ENCODE measurements around the gene HDAC7. TPM values are rescaled to one million over a fixed set of nuclear protein-coding genes. Genes with fewer than 3 reads are reported as not detected.
A peak's percentile ranks its signal among the peaks of the same experiment; 100 is the strongest.

Gene HDAC7
- total RNA-seq, 4 donors from 2014 or later = 55.9 to 96.5 (median 59.4) TPM

DNA sequence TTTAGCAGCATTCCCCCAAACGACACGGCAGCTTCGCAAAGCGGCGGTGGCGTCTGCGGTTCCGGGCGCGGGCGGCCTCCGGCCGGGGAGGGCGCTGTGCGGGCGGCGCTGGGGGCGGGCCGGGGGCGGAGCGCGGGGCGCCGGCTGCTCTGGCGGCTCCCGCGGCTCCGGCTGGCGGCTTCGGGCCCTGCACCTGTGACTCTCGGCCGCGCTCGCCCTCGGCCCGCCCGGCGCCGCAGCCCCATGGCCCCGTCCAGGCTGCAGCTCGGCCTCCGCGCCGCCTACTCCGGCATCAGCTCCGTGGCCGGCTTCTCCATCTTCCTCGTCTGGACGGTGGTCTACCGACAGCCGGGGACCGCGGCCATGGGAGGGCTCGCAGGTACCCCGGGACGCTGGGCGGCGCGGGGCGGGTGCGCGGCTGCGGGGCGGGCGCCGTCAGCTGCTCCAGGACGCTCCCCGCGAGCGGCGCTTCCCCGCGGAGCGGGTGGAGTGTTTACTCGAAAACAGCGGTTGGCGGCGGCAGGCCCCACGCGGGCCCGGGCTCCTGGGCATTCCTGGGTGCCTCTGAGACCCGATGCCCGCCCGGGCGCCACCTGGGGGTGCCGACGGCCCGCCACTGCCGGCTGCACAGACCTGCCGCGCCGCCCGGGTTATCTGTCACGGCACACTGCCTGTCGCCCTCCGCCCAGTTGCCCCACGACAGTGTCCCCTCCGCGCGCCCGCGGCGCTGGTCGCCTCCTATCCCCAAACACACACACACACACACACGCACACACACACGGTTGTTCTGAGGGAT is 46.4 kb downstream of the HDAC7 start, which contains the start of gene SLC48A1:
Gene SLC48A1 (plus strand): TSS at position 177 of the 796 bp plus-strand sequence. CDS start 67 bp downstream, at position 244.
- Histone ChIP-seq H3K27me3 (no peaks in the 10 kb centered on the region), H3K4me1 (peaks cover 10 to 69% (median 39%) of the 10 kb centered on the region in 3 donors)
- WGBS, 2 donors (ENCODE audit: low coverage in 1 of 2) = no CpG with 5 or more reads among the region's 106 CpGs

GRCh38 chr12:47772738-47773061 is 47.0 kb downstream of the HDAC7 start:
- no peak for TF ChIP-seq POLR2A (IDR thresholded peaks at IDR 0.05)
- no peak for TF ChIP-seq POLR2AphosphoS5 (IDR thresholded peaks at IDR 0.05)
- TF ChIP-seq, protein P1, sequence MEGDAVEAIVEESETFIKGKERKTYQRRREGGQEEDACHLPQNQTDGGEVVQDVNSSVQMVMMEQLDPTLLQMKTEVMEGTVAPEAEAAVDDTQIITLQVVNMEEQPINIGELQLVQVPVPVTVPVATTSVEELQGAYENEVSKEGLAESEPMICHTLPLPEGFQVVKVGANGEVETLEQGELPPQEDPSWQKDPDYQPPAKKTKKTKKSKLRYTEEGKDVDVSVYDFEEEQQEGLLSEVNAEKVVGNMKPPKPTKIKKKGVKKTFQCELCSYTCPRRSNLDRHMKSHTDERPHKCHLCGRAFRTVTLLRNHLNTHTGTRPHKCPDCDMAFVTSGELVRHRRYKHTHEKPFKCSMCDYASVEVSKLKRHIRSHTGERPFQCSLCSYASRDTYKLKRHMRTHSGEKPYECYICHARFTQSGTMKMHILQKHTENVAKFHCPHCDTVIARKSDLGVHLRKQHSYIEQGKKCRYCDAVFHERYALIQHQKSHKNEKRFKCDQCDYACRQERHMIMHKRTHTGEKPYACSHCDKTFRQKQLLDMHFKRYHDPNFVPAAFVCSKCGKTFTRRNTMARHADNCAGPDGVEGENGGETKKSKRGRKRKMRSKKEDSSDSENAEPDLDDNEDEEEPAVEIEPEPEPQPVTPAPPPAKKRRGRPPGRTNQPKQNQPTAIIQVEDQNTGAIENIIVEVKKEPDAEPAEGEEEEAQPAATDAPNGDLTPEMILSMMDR (IDR thresholded peaks at IDR 0.05) = no peak
- no peak for TF ChIP-seq EP300 (IDR thresholded peaks at IDR 0.05)
- Histone ChIP-seq H3K9me3 (no peaks in the 10 kb centered on the region), H3K4me1 (peaks cover 10 to 64% (median 33%) of the 10 kb centered on the region in 3 donors), H3K27me3 (peaks cover 6% of the 10 kb centered on the region), H3K36me3 (no peaks in the 10 kb centered on the region), H3K27ac (peak overlapping the region in 3 of 4 donors; percentile 87 to 91 (median 91)), H3K4me3 (peak overlapping the region; percentile 95 to 97)
- WGBS, 2 donors (ENCODE audit: low coverage in 1 of 2) = 12 to 13% methylated on average over 13 to 17 of the region's 17 CpGs
- no peak for ATAC-seq

More for the DNA sequence above, 46.4 kb downstream of the HDAC7 start, which contains the start of gene SLC48A1:
- ATAC-seq = peak; percentile 86
- TF ChIP-seq POLR2A (IDR thresholded peaks at IDR 0.05) = peak; percentile 66 to 78
- TF ChIP-seq, protein P1 (IDR thresholded peaks at IDR 0.05) = peak in 3 of 4 experiments; percentile 44 to 50 (median 49)
- no peak for TF ChIP-seq EP300 (IDR thresholded peaks at IDR 0.05)
- peak; percentile 18 for TF ChIP-seq POLR2AphosphoS5 (IDR thresholded peaks at IDR 0.05)
- peak within 1 kb of the TSS; percentile 57 to 91 (median 89) for H3K27ac ChIP-seq
- no peaks in the 10 kb centered on the region for H3K9me3 ChIP-seq
- no peaks in the 10 kb centered on the region for H3K36me3 ChIP-seq
- peak within 1 kb of the TSS; percentile 95 to 97 for H3K4me3 ChIP-seq

DNA sequence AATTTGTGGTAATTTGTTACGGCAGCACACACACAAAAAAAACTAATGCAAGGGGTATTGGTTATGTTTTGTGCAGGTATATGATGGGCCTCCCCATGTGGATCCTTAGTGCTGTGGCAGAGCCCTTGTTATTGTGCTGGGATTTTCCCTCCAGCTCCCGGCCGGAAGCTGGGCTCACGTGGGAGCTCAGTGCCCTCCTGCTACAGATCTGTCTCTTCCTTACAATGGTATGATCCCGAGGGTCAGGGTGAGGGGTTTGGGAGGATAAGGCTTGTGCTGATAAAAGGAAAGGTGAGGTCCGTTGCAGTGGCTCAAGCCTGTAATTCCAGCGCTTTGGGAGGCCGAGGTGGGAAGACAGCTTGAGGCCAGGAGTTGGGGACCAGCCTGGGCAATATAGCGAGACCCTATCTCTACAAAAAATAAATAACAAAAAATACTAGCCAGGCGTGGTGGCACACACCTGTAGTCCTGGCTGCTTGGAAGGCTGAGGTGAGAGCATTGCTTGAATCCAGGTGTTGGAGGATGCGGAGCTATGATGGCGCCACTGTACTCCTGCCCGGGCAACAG is 47.5 kb downstream of the HDAC7 start:
- TF ChIP-seq EP300 (IDR thresholded peaks at IDR 0.05) (no peak), POLR2AphosphoS5 (IDR thresholded peaks at IDR 0.05) (no peak), POLR2A (IDR thresholded peaks at IDR 0.05) (no peak)
- TF ChIP-seq, protein P1 (IDR thresholded peaks at IDR 0.05) = no peak
- ATAC-seq = no peak
- Histone ChIP-seq H3K36me3 (no peaks in the 10 kb centered on the region), H3K27ac (peak overlapping the region in 2 of 4 donors; percentile 91), H3K4me1 (peaks cover 8 to 59% (median 28%) of the 10 kb centered on the region in 3 donors), H3K9me3 (no peaks in the 10 kb centered on the region), H3K27me3 (peaks cover 10% of the 10 kb centered on the region), H3K4me3 (peak overlapping the region in 1 of 2 donors; percentile 97)
- WGBS, 2 donors (ENCODE audit: low coverage in 1 of 2) = 75 to 76% methylated on average over 9 to 13 of the region's 13 CpGs

DNA sequence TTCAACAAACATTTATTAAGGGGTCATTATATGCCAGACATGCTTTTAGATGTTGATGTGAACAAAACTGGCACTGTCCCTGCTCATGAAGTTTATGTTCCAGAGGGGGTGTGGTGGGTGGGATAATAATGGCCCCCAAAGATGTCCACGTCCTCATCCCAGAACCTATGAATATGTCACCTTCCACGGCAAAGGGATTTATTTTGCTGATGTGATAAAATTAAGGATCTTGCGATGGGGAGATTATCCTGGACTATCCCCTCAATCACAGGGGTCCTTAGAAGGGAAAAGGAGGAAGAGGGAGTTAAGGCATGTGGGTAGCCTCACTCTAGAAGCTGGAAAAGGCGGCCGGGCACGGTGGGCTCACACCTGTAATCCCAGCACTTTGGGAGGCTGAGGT is 48.4 kb downstream of the HDAC7 start:
- peaks cover 10% of the 10 kb centered on the region for H3K27me3 ChIP-seq
- peaks cover 2 to 50% (median 19%) of the 10 kb centered on the region in 3 donors for H3K4me1 ChIP-seq
- H3K36me3 ChIP-seq = no peaks in the 10 kb centered on the region
- ATAC-seq = no peak
- H3K9me3 ChIP-seq = no peaks in the 10 kb centered on the region
- H3K4me3 ChIP-seq = no peak overlapping the region
- no peak overlapping the region for H3K27ac ChIP-seq
- WGBS, 2 donors (ENCODE audit: low coverage in 1 of 2) = 67 to 68% methylated on average over 3 to 6 of the region's 6 CpGs
- TF ChIP-seq POLR2A (IDR thresholded peaks at IDR 0.05) (no peak), EP300 (IDR thresholded peaks at IDR 0.05) (no peak), POLR2AphosphoS5 (IDR thresholded peaks at IDR 0.05) (no peak)
- TF ChIP-seq, protein P1 (IDR thresholded peaks at IDR 0.05) = no peak
